Adrenal gland (tissue), 5 donors: ENCODE measurements around the gene IFITM1.

Experiments
- CTCF ChIP-seq, 6 experiments: fragments of 450-650 bp in 4 of 6; fragments of 200-600 bp in 2 of 6; sonication (generic) in 1 of 6; IDR thresholded peaks; 1 replicate in 5 of 6; 2 replicates in 1 of 6; pipeline versions ENCODE4 v1.5.1 to v1.8.0; 2016 to 2021; ENCODE audit warnings: antibody characterized with exemption in 6 of 6, mild to moderate bottlenecking in 2 of 6, moderate library complexity in 1 of 6
- POLR2A ChIP-seq, 2 donors: fragments of 450-650 bp; IDR thresholded peaks; one replicate each; pipeline ENCODE4 v1.6.1; 2017; ENCODE audit warnings: antibody characterized with exemption in 2 of 2, mild to moderate bottlenecking in 2 of 2, moderate library complexity in 1 of 2
- donor health status: DM: no; HTN: no; CAD: no.

- TF ChIP-seq CTCF (IDR thresholded peaks at IDR 0.05): no peak
- TF ChIP-seq POLR2A (IDR thresholded peaks at IDR 0.05): no peak
Measured at GRCh38 chr11:344836-345578, 31.2 kb downstream of the IFITM1 start.
